Lower leg skin (tissue), 3 donors: ENCODE measurements around the gene ADARB2.

Experiments
- POLR2A ChIP-seq, 2 donors: fragments of 450-650 bp; IDR thresholded peaks; one replicate each; pipeline ENCODE4 v1.6.1; 2016 to 2017; ENCODE audit warnings: antibody characterized with exemption in 2 of 2, mild to moderate bottlenecking in 1 of 2, moderate library complexity in 1 of 2
- TF ChIP-seq, protein P1 (sequence below), 3 donors: fragments of 450-650 bp; IDR thresholded peaks; one replicate each; pipeline ENCODE4 v1.5.1; 2016; ENCODE audit warnings: antibody characterized with exemption in 3 of 3, mild to moderate bottlenecking in 3 of 3, moderate library complexity in 2 of 3

DNA sequence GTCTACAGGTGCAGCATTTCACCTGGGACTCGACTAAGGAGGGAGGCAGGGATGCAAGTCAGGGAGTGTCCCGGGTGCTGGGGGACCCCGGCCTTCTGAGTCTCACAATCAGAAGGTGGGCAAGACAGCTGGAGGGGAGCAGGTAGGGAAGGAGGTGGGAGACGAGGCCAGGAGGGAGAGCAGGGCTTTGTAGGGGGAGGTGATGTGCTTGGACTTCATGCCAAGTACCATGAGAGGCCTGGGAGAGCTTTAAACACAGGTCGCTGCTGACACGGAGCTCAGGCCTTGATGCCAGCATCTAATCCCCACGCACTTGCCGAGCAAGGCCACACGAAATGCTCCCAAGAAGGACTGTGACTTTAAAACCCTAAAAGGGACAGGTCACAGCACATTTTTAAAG lies 244.7 kb downstream of the ADARB2 start:
- TF ChIP-seq, protein P1, sequence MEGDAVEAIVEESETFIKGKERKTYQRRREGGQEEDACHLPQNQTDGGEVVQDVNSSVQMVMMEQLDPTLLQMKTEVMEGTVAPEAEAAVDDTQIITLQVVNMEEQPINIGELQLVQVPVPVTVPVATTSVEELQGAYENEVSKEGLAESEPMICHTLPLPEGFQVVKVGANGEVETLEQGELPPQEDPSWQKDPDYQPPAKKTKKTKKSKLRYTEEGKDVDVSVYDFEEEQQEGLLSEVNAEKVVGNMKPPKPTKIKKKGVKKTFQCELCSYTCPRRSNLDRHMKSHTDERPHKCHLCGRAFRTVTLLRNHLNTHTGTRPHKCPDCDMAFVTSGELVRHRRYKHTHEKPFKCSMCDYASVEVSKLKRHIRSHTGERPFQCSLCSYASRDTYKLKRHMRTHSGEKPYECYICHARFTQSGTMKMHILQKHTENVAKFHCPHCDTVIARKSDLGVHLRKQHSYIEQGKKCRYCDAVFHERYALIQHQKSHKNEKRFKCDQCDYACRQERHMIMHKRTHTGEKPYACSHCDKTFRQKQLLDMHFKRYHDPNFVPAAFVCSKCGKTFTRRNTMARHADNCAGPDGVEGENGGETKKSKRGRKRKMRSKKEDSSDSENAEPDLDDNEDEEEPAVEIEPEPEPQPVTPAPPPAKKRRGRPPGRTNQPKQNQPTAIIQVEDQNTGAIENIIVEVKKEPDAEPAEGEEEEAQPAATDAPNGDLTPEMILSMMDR (IDR thresholded peaks at IDR 0.05): no peak
- TF ChIP-seq POLR2A (IDR thresholded peaks at IDR 0.05): no peak
